Activated naive CD8-positive, alpha-beta T cell treated with anti-CD3 and anti-CD28 coated beads for 36 hours (primary cell): ENCODE results near the gene TCF7L2. TPM values are rescaled to one million over a fixed set of nuclear protein-coding genes. Genes with fewer than 3 reads are reported as not detected.

Experiments used
- DNase-seq: peaks from one replicate; pipeline ENCODE4 v3.0.0; 2021
- H3K27ac Mint-ChIP-seq: one replicate; pipeline ENCODE4 v1.8.0; 2022; ENCODE audit warnings: mild to moderate bottlenecking, moderate library complexity, mixed read lengths
- H3K27me3 Mint-ChIP-seq: one replicate; pipeline ENCODE4 v1.8.0; 2022; ENCODE audit warnings: mild to moderate bottlenecking, mixed read lengths
- H3K36me3 Mint-ChIP-seq: one replicate; pipeline ENCODE4 v1.8.0; 2021; ENCODE audit warnings: mild to moderate bottlenecking, mixed read lengths
- H3K4me1 Mint-ChIP-seq: one replicate; pipeline ENCODE4 v1.8.0; 2021; ENCODE audit warnings: mixed read lengths
- H3K4me3 Mint-ChIP-seq: one replicate; pipeline ENCODE4 v1.8.0; 2022; ENCODE audit warnings: mild to moderate bottlenecking, moderate library complexity, mixed read lengths
- H3K9me3 Mint-ChIP-seq: one replicate; pipeline ENCODE4 v1.8.0; 2022; ENCODE audit warnings: mixed read lengths
- total RNA-seq, 2 experiments: library from RNA; stranded (reverse); gene quantifications; one replicate each; pipeline ENCODE4 v1.2.3, GENCODE V29; 2021

TCF7L2 gene
- total RNA-seq, 2 experiments from 2014 or later: 1.1 to 1.5 TPM

DNA sequence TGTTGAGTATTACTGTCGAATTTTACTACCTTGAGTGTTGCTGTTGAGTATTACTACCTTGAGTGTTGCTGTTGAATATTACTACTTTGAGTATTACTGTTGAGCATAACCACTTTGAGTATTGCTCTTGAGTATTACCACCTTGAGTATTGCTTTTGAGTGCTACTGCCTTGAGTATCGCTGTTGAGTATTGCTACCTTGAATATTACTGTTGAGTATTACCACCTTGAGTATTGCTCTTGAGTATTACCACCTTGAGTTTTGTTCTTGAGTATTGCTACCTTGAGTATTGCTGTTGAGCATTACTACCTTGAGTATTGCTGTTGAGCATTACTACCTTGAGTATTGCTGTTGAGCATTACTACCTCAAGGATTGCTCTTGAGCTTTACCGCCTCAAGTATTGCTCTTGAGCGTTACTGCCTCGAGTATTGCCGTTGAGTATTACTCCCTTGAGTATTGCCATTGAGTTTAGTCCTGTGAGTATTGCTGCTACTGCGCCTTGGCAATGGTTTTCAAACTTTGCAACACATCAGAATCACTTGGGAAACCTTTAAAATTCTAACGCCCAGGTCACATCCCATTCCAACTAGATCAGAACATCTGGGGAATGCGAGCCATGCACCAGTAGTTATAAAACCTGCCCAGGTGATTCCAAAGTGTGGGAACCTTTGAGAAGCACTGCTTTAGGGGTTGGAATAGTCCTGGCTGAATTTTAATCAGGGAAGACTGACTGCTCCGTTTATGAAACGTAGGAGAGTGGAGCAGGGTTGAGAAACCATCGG is 61.7 kb downstream of the TCF7L2 start:
- Mint-ChIP-seq H3K27ac (no peak overlapping the region), H3K36me3 (peaks cover 3% of the 10 kb centered on the region), H3K9me3 (no peaks in the 10 kb centered on the region), H3K4me3 (no peak overlapping the region), H3K27me3 (peaks cover 44% of the 10 kb centered on the region), H3K4me1 (peaks cover 17% of the 10 kb centered on the region)
- no peak for DNase-seq

DNA sequence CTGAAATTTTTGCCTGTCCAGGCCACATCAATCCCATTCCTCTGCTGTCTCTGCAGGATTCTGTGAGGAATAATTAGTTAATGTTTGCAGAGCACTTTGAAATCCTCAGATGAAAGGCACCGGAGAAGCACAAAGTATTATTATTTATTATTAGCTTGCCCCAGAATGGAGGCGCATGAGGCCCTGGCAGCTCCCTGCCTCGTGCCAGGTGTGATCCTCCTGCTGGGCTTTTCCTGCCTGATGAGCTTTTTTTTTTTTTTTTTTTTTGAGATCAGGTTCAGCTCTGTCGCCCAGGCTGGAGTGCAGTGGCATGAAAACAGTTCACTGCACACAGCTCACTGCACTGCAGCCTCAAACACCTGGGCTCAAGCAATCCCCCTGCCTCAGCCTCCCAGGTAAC is 65.2 kb downstream of the TCF7L2 start:
- H3K9me3 Mint-ChIP-seq: no peaks in the 10 kb centered on the region
- peaks cover 1% of the 10 kb centered on the region for H3K4me1 Mint-ChIP-seq
- no peak overlapping the region for H3K4me3 Mint-ChIP-seq
- no peaks in the 10 kb centered on the region for H3K36me3 Mint-ChIP-seq
- peaks cover 25% of the 10 kb centered on the region for H3K27me3 Mint-ChIP-seq
- DNase-seq: no peak
- no peak overlapping the region for H3K27ac Mint-ChIP-seq

DNA sequence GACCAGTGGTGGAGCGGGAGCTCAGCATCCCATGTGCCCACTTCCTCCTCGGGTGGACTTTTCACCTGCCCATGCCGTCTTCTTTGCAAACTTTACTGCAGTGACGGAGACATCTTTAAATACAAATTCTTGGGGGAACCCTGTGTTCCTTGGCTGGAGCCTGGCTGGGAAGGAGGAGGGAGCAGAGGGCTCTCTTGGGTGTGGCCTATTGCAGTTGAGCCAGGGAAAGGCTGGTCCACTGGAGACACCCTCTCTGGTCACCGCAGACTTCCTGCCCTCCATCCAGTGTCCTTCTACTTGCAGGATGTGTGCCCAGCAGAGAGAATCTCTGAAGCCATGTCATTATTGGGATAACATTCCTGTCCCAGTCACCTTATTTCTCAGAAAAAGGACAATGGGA is 67.3 kb downstream of the TCF7L2 start:
- Mint-ChIP-seq H3K4me1 (no peaks in the 10 kb centered on the region), H3K36me3 (no peaks in the 10 kb centered on the region), H3K27me3 (peaks cover 9% of the 10 kb centered on the region), H3K27ac (no peak overlapping the region), H3K4me3 (no peak overlapping the region), H3K9me3 (no peaks in the 10 kb centered on the region)
- DNase-seq: no peak

DNA sequence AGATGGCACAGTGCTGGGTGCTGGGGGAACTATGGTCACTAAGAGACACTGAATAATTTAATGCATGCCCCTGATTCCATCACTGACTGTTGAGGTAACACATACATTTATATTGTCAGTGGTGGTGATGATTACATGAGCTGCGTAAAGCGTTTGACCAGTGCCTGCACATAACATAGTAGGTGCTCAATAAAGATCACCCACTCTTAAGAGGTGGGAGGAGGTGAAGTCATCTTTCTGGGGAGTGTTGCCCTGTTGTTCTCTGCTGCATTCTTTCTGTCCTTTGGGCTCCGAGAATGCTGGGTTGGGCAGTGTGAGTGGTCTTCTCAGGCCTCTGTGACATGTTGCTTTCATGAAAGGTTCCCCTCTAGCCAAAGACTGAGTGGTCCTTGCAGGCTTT is 68.0 kb downstream of the TCF7L2 start:
- Mint-ChIP-seq H3K9me3 (no peaks in the 10 kb centered on the region), H3K36me3 (no peaks in the 10 kb centered on the region), H3K4me1 (no peaks in the 10 kb centered on the region), H3K27me3 (peaks cover 8% of the 10 kb centered on the region), H3K27ac (no peak overlapping the region), H3K4me3 (no peak overlapping the region)
- DNase-seq: no peak

DNA sequence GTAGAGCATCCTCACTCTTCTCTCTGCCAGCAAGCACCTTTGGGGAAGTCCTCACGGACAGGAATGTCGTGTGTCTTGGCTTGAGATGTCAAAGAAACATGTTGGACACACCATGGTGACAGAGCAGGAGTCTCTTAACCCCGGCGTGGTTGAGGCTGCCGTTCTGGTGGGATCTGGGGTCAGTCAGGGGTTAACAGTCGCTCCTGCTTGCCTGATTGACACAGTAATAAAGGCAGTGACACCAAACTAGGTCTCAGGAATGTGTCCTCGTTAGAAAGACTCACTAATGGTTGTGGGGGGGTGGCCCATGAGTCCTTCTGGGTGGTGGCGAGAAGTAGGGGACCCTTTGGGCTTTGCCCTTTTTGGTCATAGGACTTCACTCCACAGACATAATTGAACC is 69.0 kb downstream of the TCF7L2 start:
- Mint-ChIP-seq H3K36me3 (no peaks in the 10 kb centered on the region), H3K4me1 (no peaks in the 10 kb centered on the region), H3K27ac (no peak overlapping the region), H3K4me3 (no peak overlapping the region), H3K27me3 (peaks cover 5% of the 10 kb centered on the region), H3K9me3 (no peaks in the 10 kb centered on the region)
- no peak for DNase-seq

DNA sequence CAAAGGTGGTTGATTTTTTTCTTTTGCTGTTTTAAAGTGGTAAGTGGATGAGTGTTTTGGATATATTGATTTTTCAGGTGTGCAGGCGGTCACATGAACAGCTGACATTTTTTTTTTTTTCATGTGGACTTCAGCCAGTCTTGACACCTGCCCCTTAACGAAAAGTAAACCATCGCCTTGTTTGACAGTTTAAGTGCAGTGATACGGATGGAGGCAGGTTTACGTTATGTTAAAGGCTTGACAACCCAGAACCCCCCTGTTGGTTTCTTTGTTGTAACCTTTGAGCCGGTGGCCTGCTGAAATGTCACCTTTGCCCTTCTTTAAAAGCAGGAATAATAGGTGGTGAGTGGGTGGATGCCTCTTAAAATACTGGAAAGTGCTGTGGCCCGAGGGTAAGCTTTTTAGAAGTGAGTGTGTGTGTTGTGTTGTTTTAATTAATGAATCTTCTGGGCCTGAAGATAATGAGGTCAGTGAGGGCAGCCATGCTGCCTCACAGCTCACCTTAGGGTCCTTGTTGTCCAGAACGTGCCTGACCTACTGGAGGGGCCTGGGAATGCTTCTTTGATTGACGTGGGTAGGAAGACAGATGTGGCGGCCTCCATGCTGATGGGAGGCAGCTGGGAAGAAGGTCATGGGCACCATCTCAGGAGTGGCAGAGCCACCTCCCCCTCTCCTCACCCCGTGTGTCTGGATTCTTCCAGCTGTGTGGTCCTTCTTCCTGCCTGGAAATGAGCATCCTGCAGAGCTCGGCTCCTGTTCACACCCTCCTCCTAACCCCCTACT is 69.8 kb downstream of the TCF7L2 start:
- H3K27me3 Mint-ChIP-seq: peaks cover 5% of the 10 kb centered on the region
- DNase-seq: no peak
- no peaks in the 10 kb centered on the region for H3K4me1 Mint-ChIP-seq
- no peak overlapping the region for H3K27ac Mint-ChIP-seq
- H3K4me3 Mint-ChIP-seq: no peak overlapping the region
- H3K9me3 Mint-ChIP-seq: no peaks in the 10 kb centered on the region
- H3K36me3 Mint-ChIP-seq: no peaks in the 10 kb centered on the region

DNA sequence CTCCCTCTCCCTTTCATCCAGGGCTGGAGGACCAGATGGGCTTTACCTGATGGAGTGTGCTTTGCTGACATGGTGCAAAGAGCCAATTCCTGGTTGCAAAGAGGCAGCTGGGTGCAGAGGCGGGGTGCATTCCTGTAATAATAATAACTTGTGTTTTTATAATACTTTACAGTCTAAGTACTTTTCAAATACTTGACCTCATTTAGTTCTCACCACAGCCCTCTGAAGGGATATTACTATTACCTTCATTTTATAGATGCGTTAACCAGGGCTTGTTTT is 70.4 kb downstream of the TCF7L2 start:
- Mint-ChIP-seq H3K9me3 (no peaks in the 10 kb centered on the region), H3K4me1 (no peaks in the 10 kb centered on the region), H3K36me3 (no peaks in the 10 kb centered on the region), H3K4me3 (no peak overlapping the region), H3K27ac (no peak overlapping the region), H3K27me3 (peaks cover 5% of the 10 kb centered on the region)
- no peak for DNase-seq

DNA sequence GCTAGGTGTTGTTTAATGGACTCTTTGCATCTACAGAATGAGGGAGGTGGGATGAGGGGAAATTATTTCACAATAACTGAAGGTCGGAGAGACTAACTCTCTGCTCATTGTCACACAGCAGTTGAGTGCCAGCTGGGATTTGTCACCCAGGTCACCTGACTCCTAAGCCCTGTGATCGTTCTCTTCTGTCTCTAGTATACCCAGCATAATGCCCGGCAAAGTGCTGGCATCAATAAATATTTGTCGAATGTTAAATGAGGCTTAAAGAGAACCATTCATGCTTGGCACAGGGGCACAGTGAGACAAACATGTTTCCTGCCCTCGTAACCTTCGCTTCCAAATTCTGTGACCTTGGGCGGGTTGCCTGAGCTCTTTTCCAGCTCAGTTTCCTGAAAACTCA is 70.8 kb downstream of the TCF7L2 start:
- no peak for DNase-seq
- H3K36me3 Mint-ChIP-seq: no peaks in the 10 kb centered on the region
- H3K27me3 Mint-ChIP-seq: peaks cover 5% of the 10 kb centered on the region
- no peaks in the 10 kb centered on the region for H3K9me3 Mint-ChIP-seq
- H3K27ac Mint-ChIP-seq: no peak overlapping the region
- no peak overlapping the region for H3K4me3 Mint-ChIP-seq
- H3K4me1 Mint-ChIP-seq: no peaks in the 10 kb centered on the region

DNA sequence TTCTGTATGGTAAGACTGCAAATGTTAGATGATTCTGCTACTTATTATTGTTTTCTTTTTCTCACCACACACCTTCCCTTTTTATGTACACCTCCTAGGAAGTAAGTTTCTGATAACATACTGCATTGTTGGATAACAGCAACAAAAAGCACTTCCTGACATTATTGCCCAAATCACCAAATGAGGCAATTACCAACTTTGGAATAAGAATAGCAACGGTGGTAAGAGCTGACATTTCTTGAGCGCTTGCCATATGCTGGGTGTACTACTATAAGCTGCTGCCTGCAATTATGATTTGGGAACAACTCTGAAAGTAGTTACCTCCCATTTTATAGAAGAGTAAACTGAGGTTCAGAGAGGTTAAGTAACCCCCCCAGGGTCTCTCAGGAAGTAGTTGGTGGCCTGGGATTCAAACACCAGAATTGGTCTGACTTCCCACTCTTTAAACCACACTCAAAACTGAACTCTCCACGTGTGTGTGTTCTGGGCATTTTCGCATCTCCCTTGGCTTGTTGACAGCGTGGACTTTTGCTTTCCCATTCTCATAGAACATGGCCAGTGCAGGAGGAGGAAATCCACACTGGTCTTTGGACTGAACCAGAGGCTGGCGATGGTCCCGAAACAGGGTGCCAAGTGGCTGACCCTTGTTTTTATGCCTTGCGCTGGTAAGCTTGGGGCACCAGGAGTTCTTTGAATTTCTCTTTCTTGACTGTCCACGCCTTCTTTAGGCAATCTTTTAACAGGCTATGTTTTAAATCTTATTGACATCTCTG is 71.4 kb downstream of the TCF7L2 start:
- Mint-ChIP-seq H3K9me3 (no peaks in the 10 kb centered on the region), H3K4me3 (no peak overlapping the region), H3K27ac (no peak overlapping the region), H3K27me3 (peaks cover 12% of the 10 kb centered on the region), H3K36me3 (no peaks in the 10 kb centered on the region), H3K4me1 (no peaks in the 10 kb centered on the region)
- DNase-seq: no peak

DNA sequence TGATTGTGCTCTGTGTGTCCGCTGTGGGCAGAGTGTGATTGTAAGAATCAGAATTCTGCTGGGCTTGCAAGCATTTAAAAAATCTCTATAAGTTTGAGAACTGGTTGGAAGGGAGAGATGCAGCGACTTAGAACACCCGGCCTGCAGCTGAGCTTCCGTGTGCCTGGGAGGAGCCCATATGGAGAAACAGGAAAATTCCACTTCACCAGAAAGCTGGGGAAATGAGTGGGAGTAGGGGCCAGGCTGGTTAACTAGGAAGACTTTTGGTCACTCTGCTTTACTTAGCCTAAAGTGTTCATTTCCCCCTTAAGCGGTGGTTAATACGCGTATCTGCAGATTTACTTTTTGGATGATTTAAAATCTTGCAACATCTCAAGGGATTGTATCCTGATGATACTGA is 72.2 kb downstream of the TCF7L2 start:
- Mint-ChIP-seq H3K4me1 (peaks cover 2% of the 10 kb centered on the region), H3K27ac (no peak overlapping the region), H3K9me3 (no peaks in the 10 kb centered on the region), H3K36me3 (no peaks in the 10 kb centered on the region), H3K27me3 (peaks cover 16% of the 10 kb centered on the region), H3K4me3 (no peak overlapping the region)
- DNase-seq: no peak

DNA sequence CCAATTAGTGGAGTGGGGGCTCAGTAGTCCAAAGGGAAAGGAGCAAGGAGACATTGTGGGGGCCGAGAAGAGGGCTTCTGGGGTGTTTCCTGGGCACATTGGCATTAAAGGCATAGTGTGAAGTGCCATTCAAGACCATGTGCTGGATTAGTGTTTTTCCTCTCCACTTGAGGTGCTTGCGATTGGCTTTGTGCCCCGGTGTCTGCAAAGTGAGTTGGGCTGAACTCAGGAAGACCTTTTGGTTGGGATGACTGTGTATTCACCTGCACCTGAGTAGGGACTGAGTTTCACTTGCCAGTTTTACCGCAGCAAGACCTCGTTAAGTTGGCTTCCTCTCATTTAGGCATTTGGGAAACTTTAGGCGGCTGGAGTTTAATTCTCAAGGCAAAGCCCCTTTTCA is 73.0 kb downstream of the TCF7L2 start:
- H3K36me3 Mint-ChIP-seq: no peaks in the 10 kb centered on the region
- no peak for DNase-seq
- no peak overlapping the region for H3K4me3 Mint-ChIP-seq
- H3K4me1 Mint-ChIP-seq: peaks cover 4% of the 10 kb centered on the region
- no peak overlapping the region for H3K27ac Mint-ChIP-seq
- no peaks in the 10 kb centered on the region for H3K9me3 Mint-ChIP-seq
- H3K27me3 Mint-ChIP-seq: peaks cover 22% of the 10 kb centered on the region

DNA sequence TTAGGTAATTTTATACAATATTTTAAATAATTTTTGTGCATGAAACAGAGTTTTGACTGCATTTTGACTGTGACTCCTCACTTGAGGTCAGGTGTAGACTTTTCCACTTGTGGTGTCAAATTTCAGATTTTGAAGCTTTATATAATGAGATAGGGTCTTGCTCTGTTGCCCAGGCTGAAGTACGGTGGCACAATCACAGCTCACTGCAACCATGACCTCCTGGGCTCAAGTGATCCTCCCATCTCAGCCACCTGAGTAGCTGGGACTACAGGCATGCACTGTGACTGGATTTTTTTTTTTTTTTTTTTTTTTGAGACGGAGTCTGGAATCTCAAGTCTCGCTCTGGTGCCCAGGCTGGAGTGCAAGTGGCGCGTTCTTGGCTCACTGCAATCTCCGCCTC is 74.9 kb downstream of the TCF7L2 start:
- Mint-ChIP-seq H3K4me1 (peaks cover 6% of the 10 kb centered on the region), H3K27ac (no peak overlapping the region), H3K36me3 (peaks cover 3% of the 10 kb centered on the region), H3K4me3 (no peak overlapping the region), H3K27me3 (peaks cover 23% of the 10 kb centered on the region), H3K9me3 (no peaks in the 10 kb centered on the region)
- DNase-seq: no peak

DNA sequence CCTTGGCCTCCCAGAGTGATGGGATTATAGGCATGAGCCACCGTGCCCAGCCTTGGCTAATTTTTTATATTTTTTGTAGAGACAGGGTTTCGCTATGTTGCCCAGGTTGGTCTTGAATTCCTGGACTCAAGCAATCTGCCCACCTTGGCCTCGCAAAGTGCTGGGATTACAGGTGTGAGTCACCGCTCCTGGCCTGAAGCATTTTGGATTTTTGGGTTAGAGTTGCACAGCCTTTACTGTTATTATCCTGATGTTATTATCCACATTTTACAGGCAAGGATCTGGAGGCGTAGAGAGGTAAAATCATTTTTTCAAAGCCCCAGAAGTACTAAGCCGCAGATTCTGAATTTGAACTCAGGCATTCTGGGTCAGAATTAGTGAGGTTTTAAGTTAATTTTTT is 75.4 kb downstream of the TCF7L2 start:
- no peaks in the 10 kb centered on the region for H3K9me3 Mint-ChIP-seq
- peaks cover 4% of the 10 kb centered on the region for H3K36me3 Mint-ChIP-seq
- H3K27me3 Mint-ChIP-seq: peaks cover 23% of the 10 kb centered on the region
- H3K27ac Mint-ChIP-seq: no peak overlapping the region
- peaks cover 6% of the 10 kb centered on the region for H3K4me1 Mint-ChIP-seq
- no peak overlapping the region for H3K4me3 Mint-ChIP-seq
- no peak for DNase-seq

DNA sequence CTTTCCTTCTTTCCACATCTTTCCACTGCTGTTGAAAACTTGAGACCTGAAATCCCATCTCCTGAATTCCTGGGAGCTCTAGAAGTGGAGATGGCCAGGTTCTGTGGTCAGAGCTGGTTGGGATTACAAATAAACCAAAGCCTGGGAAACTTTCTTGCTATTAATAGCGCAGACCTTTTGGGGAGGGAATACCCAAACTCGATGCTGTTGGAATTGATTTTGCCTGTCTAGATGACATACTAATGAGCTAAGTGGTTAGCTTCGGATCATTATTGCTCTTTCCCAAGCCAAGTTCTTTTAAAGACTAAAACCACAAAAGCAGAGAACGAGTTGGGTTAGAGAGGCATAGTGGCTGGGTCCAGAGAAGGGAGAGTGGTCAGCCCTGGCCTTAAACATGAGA is 76.6 kb downstream of the TCF7L2 start:
- H3K4me1 Mint-ChIP-seq: peaks cover 6% of the 10 kb centered on the region
- H3K27ac Mint-ChIP-seq: no peak overlapping the region
- H3K36me3 Mint-ChIP-seq: peaks cover 4% of the 10 kb centered on the region
- H3K27me3 Mint-ChIP-seq: peaks cover 23% of the 10 kb centered on the region
- H3K4me3 Mint-ChIP-seq: no peak overlapping the region
- H3K9me3 Mint-ChIP-seq: no peaks in the 10 kb centered on the region
- no peak for DNase-seq

DNA sequence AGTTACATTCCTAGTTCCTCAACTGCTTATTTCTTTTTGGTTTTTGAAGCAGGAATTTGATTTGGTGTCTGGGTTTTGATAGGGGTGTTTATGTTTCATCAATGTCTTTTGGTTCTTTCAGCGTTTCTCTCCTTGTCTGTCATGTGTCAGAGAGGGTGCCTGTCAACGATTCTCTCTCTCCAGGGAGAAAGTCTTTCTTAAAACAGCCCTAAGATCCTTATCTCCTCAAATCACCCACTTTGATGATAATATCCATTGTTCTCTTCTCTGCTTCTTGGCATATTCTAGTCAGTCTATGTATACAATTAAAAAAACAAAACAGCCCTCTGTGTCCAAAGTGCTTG is 77.2 kb downstream of the TCF7L2 start:
- H3K9me3 Mint-ChIP-seq: no peaks in the 10 kb centered on the region
- no peak for DNase-seq
- no peak overlapping the region for H3K4me3 Mint-ChIP-seq
- no peak overlapping the region for H3K27ac Mint-ChIP-seq
- H3K27me3 Mint-ChIP-seq: peaks cover 23% of the 10 kb centered on the region
- peaks cover 4% of the 10 kb centered on the region for H3K36me3 Mint-ChIP-seq
- H3K4me1 Mint-ChIP-seq: peaks cover 6% of the 10 kb centered on the region
